ENCODE measurements around the gene EIF4G2.
A peak's percentile ranks its signal among the peaks of the same experiment; 100 is the strongest.

The EIF4G2 gene

DNA sequence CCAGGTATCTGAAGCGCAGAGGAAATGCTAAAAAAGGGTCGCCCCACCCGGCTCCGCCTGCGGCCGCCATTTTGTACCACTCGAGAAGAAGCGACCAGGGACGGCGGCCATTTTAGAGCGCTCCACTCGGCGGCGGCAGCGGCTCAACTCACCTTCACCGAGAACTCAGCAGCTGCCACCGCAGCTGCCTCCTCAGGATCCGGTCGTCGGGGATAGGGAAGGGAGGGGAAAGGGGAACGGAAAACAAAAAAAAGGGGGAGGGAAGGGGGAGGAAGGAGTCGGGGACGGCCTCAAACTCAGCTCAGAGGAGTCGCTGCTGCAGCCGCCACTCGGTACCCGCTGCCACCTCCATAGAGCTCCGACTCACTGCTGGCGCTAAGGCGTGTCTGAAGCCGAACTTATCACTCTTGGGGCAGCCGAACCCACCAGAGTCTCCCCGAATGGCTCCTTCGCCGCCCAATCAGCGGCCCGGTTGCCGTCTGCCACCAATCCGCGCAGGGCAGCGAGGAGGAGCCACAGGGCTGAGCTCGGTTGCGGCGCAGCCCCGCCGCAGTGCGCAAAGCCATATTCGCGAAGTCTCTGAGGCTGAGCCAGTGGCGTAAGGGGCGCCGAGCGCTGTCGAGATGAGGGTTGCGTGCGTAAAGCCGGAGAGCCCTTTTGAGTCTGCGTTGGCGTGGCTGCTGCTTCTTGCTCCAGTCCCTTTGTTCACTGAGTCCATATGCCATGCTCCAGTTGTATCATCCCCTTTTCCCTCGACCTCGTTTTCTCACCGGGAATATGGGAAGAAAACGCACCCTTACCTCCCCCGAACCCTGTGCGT, at the start of gene EIF4G2:
EIF4G2 (minus strand) TSS at position 374 of the 820 bp plus-strand sequence.
- Histone ChIP-seq H3K9me3 (ENCODE audit: control insufficient read depth, insufficient read depth, low read length) (no peaks in the 10 kb centered on the region), H3K79me2 (ENCODE audit: control insufficient read depth, low read length) (peaks cover 49% of the 10 kb centered on the region), H3K9me2 (replicated peaks; ENCODE audit: control insufficient read depth, low read length) (no peaks in the 10 kb centered on the region), H3K4me2 (ENCODE audit: low read length) (peak within 1 kb of the TSS; percentile 100), H3F3A (ENCODE audit: control insufficient read depth, insufficient read depth) (peaks cover 22% of the 10 kb centered on the region), H3K4me3 (ENCODE audit: low read length) (peak within 1 kb of the TSS; percentile 94), H4K20me1 (ENCODE audit: control insufficient read depth, insufficient read depth, low read depth, low read length) (peaks cover 7% of the 10 kb centered on the region; the same call in 1 of the 2 replicates), H3K4me1 (ENCODE audit: control insufficient read depth, low read length) (peaks cover 31% of the 10 kb centered on the region), H3K36me3 (ENCODE audit: control insufficient read depth, low read length) (peaks cover 46% of the 10 kb centered on the region), H3K27me3 (ENCODE audit: control insufficient read depth, low read length) (no peaks in the 10 kb centered on the region), H3K27ac (ENCODE audit: low read depth, low read length) (peak within 1 kb of the TSS; percentile 86)
- no peak for TF ChIP-seq CTCF (IDR thresholded peaks at IDR 0.05; ENCODE audit: low read depth, low read length, poor library complexity, severe bottlenecking)
- TF ChIP-seq EZH2phosphoT487 (IDR thresholded peaks at IDR 0.05; ENCODE audit: borderline replicate concordance, low read length) = no peak

- H3K9me3 ChIP-seq (ENCODE audit: control insufficient read depth, insufficient read depth, low read length) = no peaks in the 10 kb centered on the region
- H3K79me2 ChIP-seq (ENCODE audit: control insufficient read depth, low read length) = peaks cover 73% of the 10 kb centered on the region
- no peaks in the 10 kb centered on the region for H3K27me3 ChIP-seq (ENCODE audit: control insufficient read depth, low read length)
- peaks cover 37% of the 10 kb centered on the region for H3K4me1 ChIP-seq (ENCODE audit: control insufficient read depth, low read length)
- H3K4me3 ChIP-seq (ENCODE audit: low read length) = peak within 1 kb of the TSS; percentile 99
- H3K4me2 ChIP-seq (ENCODE audit: low read length) = peak within 1 kb of the TSS; percentile 94
- TF ChIP-seq EZH2phosphoT487 (IDR thresholded peaks at IDR 0.05; ENCODE audit: borderline replicate concordance, low read length) (no peak), CTCF (IDR thresholded peaks at IDR 0.05; ENCODE audit: low read depth, low read length, poor library complexity, severe bottlenecking) (no peak)
- H3K27ac ChIP-seq (ENCODE audit: low read depth, low read length) = peak within 1 kb of the TSS; percentile 85
- H3K36me3 ChIP-seq (ENCODE audit: control insufficient read depth, low read length) = peaks cover 55% of the 10 kb centered on the region
- H3K9me2 ChIP-seq (replicated peaks; ENCODE audit: control insufficient read depth, low read length) = no peaks in the 10 kb centered on the region
- H3F3A ChIP-seq (ENCODE audit: control insufficient read depth, insufficient read depth) = 0 out of 2 replicates have a peak, but pooled peaks cover 4% of the 10 kb centered on the region
- H4K20me1 ChIP-seq (ENCODE audit: control insufficient read depth, insufficient read depth, low read depth, low read length) = no peaks in the 10 kb centered on the region
Measured at GRCh38 chr11:10857709-10858438, 49.1 kb upstream of the EIF4G2 start, which contains the start of gene ZBED5. Gene ZBED5, minus strand, starts transcription at chr11:10858053. Its CDS starts 3,108 bp downstream, at chr11:10854945.

- TF ChIP-seq EZH2phosphoT487 (IDR thresholded peaks at IDR 0.05; ENCODE audit: borderline replicate concordance, low read length) = no peak
- TF ChIP-seq CTCF (IDR thresholded peaks at IDR 0.05; ENCODE audit: low read depth, low read length, poor library complexity, severe bottlenecking) = peak; percentile 37
- Histone ChIP-seq H3K27ac (ENCODE audit: low read depth, low read length) (peak overlapping the region; percentile 85), H3K4me1 (ENCODE audit: control insufficient read depth, low read length) (peaks cover 32% of the 10 kb centered on the region), H3K4me2 (ENCODE audit: low read length) (peak overlapping the region; percentile 94), H3K36me3 (ENCODE audit: control insufficient read depth, low read length) (peaks cover 60% of the 10 kb centered on the region), H4K20me1 (ENCODE audit: control insufficient read depth, insufficient read depth, low read depth, low read length) (no peaks in the 10 kb centered on the region), H3K79me2 (ENCODE audit: control insufficient read depth, low read length) (peaks cover 76% of the 10 kb centered on the region), H3K9me3 (ENCODE audit: control insufficient read depth, insufficient read depth, low read length) (no peaks in the 10 kb centered on the region), H3F3A (ENCODE audit: control insufficient read depth, insufficient read depth) (0 out of 2 replicates have a peak, but pooled peaks cover 4% of the 10 kb centered on the region), H3K9me2 (replicated peaks; ENCODE audit: control insufficient read depth, low read length) (no peaks in the 10 kb centered on the region), H3K4me3 (ENCODE audit: low read length) (peak overlapping the region; percentile 99), H3K27me3 (ENCODE audit: control insufficient read depth, low read length) (no peaks in the 10 kb centered on the region)
Measured at GRCh38 chr11:10857459-10857708, 48.7 kb upstream of the EIF4G2 start.
